ENCODE measurements around the gene NUP160.
"Not testable (repeated sequence)": the region's sequence is repeated elsewhere in the genome, so short reads cannot be mapped to it uniquely, and the experiment has no call there.

NUP160 gene

DNA sequence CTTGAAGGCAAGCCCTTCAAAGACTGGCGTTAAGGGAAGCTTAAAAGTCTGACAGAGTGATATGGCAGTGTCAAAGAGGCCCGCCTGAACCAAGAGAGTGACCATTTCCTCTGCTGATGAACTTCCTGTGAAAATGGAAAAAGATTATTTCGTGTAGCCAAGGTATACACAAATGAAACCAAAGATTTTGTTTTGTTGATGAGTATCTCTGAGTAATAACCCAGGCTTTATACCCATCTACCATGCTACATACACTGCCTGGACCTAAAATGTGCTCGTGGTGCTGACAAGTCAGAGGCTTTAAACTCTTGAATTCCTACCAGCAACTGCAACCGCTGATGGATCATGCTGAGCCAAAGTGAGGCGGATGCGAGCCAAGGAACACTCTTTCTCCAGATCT, 60.0 kb downstream of the NUP160 start:
- DNase-seq = no peak

DNA sequence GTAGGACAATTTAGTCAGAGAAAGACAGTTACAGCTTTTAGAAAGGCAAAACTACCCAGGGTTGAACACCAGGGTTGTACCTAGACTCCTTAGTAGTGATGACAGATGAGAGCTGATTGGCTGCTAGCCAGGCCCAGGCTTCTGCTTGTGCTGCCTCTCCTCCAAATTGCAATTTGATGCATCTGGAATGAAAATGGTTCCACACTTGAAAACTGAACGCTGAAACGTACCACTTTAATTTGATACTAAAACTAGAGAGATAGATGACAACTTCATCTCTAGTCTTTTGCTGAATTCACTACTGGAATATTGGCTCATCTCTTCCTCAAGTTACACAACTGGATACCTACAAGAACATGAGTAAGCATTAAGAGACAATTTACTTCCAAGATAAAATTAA, 61.8 kb downstream of the NUP160 start:
- no peak for DNase-seq

DNA sequence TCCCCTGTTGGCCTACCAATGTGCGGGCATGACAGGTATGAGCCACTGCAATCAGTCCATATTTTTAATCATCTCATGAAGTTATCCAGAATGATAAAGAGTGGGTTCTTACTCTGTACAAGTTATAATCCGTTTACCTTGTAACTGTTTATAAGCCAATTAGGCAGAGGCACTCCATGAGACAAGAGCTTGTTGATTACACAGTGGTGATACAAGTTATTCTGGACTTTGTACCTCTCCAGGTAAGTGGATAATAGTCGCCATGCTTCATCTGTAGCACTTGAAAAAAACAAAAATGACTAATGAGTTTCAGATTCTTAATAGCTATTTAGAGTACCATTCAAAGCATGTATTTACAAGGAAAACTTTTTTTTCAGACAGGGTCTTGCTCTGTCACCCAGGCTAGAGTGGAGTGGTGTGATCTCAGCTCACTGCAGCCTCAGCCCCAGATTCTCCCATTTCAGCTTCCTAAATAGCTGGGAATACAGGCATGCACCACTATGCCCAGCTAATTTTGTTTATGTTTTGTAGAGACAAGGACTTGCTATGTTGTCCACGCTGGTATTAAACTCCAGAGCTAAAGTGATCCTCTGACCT, 63.3 kb downstream of the NUP160 start:
- DNase-seq = no peak

DNA sequence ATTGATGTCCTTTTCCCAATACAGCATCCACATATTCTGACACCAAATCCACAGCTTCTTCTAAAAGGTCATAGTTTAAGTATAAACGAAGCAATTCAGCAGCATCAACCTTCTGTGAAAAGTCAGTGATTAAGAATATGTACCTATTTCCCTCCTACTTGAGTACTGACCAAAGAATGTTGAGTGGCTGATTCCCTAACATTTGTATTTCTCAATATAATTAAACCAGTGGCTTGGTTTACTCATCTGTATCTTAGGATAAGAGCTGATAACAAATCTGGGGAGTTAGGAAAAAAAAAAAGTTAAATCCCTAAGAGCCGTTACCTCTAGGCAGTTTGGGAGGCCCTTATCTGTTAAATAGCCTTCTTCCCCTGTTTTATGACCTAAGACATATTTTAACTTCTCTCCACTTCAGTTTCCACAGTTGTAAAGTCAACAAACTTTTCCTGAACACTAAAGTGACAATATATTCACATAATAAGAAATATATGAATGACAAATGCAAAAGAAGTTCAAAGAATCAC, 65.0 kb downstream of the NUP160 start:
- DNase-seq = no peak

DNA sequence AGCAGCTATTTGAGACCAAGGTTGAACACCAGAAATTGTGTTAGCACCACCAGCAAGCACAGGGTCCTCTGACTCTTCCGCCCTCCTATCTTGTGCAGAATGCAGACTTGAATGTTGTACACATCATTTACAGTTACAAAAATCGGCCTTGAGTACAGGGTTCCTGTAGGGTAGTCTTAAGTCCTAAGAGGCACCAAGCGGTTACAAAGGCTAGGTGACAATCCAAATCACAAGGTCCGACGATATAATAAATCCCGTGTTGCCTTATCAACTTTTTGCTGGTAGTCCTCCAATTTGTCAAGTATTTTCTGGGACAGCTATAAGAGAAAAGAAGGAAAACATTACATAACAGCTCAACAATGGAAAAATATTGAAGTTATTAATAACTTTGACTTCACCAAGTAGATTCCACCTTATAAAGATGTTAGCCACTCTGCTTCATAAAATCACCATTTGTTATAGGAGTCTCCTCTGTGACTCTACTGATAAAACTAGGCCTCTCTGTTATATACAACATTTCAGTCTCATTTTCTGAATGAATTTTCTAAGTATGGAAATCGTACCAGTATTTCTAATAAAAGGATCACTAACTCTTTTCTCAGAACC, 69.2 kb downstream of the NUP160 start:
- DNase-seq = no peak

DNA sequence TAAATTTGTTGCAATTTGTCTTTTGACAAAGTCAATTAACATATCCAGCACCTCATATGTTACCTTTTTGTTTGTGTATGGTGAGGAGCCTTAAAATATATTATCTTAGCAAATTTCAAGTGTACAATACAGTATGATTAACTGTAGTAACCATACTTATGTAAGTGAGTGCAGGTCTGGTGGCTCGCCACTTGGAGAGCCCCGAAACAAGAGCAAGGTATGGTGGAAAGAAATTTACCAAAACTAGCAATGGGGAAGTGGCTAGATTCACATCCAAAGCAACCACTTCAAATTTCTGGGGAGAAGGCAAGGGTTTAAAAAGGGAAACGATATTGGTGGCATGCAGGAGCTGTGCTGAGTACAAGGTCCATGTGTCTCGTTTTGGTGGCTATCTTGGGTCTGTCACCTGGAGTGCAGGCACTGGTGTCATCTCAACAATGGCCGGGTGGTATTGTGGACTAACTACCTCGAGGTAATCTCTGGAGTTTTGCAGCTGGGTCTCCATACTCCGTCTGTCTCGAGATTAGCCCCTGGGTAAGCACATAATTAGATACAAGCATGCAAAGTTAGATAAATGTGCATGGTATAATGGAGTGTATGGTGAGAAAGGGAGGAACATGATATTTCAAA, 72.8 kb downstream of the NUP160 start:
- no peak for DNase-seq

DNA sequence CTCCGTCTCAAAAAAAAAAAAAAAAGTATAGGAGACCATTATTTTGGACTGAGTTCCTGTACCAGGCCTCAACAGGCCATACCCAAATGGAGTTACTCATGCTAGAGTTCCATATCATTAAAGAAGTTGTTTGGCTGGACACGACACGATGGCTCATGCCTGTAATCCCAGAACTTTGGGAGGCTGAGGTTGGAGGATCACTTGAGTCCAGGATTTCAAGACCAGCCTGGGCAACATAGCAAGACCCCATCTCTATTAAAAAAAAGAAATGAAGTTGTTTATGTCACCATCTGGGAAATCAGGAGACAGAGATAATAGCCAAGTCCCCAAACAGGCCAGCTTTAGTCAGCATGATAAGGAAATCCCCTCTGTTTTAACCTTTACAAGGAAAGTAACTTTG, 74.3 kb downstream of the NUP160 start:
- DNase-seq = no peak

DNA sequence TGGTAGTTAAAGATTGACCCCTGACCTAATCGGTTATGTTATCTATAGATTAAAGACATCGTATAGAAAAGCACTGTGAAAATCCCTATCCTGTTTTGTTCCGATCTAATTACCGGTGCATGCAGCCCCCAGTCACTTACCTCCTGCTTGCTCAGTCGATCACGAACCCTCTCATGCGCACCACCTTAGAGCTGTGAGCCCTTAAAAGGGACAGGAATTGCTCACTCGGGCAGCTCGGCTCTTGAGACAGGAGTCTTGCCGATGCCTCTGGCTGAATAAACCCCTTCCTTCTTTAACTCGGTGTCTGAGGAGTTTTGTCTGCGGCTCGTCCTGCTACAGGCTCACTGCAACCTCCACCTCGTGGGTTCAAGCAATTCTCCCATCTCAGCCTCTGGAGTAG, 78.6 kb downstream of the NUP160 start:
- DNase-seq = not testable (repeated sequence)

DNA sequence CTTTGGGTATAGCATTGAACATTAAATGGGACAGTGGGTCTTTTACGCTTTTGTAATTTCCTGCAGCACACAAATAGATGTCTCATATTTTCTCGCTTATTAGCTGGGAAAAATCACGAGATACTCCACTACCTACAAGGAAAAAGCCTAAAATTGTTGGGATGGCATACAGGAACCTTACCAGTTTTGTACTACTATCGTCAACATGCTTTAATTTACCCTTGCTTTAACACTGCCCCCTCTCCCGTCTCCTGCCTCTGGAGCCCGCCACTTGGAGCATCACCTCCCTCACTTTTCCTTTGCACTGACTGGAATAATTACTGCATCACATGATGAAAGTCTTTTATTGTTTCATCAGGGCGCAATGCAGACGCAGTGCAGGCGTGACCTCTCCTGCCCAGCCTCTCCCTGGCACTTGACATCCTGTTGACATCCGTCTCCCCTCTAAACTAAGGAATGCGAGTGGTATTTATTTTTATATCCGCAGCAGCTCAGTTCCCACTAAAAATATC, 80.0 kb downstream of the NUP160 start:
- DNase-seq = peak; percentile 13

DNA sequence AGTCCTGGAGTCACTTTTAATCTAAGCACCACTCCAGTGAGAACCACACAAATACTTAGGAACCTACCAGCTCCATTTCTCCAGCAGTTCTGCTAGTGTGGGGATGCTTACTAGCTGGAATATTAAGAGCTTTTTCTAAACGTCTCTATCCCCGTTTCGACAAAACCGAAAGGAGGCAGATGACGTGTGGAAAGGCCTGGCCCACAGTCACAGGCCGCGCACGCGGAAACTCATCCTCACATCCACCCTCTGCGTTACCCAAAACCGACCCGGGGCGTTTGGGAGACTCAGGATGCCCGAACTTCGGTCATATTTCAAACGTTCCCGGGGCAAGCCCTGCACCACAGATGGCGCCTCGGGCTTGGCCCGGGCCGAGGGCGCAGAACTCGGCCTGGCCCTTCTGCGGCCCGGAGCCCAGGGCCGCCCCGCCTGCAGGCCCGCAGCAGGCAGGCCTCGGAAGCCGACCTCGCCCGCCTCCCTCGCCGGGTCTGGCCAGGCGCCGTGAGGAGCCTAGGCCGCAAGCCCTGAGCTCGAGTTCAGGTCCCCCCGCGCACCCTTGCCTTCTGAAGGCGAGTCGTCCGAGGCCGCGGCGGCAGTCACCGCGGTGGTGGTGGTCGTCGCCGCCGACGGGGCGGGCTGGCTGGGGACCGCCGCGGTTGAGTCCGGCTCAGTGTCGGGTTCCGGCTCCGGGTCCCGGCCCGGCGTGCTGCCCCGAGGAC, 81.5 kb downstream of the NUP160 start:
- DNase-seq = peak; percentile 69

DNA sequence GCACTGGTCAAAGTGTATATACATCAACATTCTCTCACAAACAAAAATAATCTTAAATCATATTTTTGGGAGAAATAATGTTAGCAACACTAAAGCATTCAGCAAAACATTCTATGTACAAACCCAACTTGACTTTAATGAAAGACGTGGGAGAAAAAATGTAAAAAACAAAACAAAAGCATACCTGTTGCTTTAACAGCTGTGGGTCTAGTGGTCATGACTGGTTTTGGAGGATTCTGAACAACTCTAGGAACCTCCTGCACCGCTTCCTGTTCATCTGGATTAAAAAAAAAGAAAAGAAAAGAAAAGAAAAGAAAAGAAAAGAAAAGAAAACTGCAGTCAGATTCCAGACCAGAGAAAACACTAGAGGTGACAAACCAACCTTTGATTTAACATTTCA, 83.1 kb downstream of the NUP160 start:
- DNase-seq = no peak

DNA sequence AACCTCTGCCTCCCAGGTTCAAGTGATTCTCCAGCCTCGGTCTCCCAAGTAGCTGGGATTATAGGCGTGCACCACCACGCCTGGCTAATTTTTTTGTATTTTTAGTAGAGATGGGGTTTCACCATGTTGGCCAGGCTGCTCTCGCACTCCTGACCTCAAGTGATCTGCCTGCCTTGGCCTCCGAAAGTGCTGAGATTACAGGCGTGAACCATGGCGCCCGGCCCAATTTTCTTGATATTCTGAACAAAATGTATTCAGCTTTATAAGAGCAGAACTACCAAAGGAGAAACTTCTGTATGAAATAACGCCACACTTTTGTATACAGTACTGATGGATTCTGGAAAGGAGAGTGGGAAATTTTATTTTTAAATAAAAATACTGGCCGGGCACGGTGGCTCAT, 88.9 kb downstream of the NUP160 start:
- not testable (repeated sequence) for DNase-seq

DNA sequence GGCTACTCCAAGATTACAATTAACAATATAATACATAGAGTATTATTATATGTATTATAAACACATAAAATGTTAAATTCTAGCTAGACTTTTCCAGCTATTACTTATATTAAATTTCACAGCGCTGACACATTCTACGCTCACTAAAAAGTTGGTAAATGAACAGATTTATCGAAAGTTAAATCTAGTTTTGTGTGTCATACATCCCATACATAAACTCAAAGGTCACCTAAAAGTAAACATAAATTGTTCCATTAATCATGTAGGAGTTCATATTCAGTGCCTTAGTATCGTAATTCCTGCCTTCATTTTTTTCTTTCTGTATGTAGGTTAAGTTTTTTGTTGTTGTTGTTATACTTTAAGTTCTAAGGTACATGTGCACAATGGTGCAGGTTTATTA, 91.9 kb downstream of the NUP160 start:
- DNase-seq = no peak

DNA sequence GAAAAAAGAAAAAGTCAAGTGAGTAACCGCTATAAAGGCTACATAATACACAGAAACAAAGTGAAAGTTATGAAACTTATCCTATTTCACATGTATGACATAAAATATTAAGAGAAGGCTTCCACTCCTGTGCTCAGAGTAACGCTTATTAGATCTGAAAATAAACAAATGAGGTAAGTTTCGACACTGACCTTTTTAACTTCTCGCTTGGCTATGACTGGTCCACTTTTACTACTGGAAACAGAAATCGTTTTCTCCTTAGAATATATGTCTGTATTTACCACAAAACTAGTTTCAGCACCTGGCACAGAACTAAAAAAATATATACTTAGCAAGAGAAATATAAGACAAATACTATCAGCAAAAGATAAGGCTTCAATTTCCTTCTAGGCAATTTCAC, 97.4 kb downstream of the NUP160 start:
- DNase-seq = no peak

DNA sequence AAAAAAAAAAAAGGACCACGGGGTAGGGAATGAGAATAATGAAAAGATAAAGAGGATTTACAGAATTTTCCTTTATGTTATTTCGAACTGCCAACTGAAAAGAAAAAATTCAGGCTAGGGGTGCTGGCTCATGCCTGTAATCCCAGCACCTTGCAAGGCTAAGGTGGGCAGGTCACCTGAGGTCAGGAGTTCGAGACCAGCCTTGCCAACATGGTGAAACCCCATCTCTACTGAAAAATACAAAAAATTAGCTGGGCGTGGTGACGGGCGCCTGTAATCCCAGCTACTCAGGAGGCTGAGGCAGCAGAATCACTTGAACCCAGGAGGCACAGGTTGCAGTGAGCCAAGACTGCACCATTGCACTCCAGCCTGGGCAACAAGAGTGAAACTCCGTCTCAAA, 105.7 kb downstream of the NUP160 start:
- not testable (repeated sequence) for DNase-seq

DNA sequence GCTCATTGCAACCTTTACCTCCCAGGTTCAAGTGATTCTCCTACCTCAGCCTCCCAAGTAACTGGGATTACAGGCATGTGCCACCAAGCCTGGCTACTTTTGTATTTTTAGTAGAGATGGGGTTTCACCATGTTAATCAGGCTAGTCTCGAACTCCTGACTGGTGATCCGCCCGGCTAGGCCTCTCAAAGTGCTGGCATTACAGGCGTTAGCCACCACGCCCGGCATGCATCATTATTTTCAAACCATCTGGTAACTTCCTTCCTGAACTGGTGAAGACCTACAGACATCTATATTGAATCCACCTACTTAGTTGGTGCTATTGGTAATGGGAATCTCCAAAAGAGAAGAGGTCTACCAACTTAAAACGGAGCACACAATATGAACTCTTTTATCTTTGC, 110.3 kb downstream of the NUP160 start:
- DNase-seq = not testable (repeated sequence)

DNA sequence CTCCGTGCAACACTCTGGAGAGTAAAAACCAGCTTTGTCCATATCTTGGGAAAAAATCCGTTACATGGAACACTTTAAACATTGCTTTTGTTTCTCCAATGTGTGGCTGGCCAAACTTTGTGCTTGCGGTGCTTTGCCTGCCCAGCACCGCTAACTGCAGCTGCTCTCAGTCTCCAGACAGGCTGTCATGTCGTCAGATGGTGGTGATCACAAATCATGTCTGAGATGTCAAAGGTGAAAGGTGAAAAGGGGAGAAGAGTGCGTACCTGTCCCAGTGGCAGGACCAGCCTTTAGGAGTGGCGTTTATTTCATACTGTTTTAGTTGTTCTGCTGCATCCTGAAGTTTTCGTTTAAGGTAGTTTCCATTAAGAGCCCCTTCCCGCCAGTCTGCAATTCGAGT, 115.9 kb downstream of the NUP160 start:
- no peak for DNase-seq

DNA sequence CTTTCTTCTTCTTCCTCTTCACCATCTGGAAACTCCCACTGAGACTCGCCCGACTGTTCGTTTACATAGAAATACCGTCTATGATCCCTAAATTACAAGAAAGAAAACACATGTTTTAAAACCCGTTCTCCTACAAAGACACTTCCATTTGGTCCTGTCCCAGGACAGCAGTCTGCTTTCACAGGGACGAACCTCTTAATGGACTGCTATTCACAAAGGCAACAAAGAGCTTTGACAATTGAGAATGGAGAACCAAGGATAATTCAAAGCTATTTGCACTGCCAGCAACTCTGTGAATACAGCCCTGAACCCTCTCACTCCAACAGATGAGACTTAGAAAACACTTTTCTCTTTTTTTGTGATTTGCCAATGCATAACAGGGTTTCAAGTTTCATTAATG, 116.7 kb downstream of the NUP160 start:
- no peak for DNase-seq
